HUES48 (cell line): ENCODE results near the gene PLA2G4C.
"Not testable (repeated sequence)": the region's sequence is repeated elsewhere in the genome, so short reads cannot be mapped to it uniquely, and the experiment has no call there.

Experiments
- H3K27ac ChIP-seq: one replicate; pipeline ENCODE4 v1.7.0; 2013; ENCODE audit warnings: low read depth, low read length, inconsistent platforms
- H3K27me3 ChIP-seq: 2 replicates; pipeline ENCODE4 v1.6.1; 2013; ENCODE audit warnings: mild to moderate bottlenecking, low read length; ENCODE audit not compliant: control insufficient read depth, insufficient read depth
- H3K36me3 ChIP-seq: 2 replicates; pipeline ENCODE4 v1.6.1; 2013; ENCODE audit warnings: low read length; ENCODE audit not compliant: control insufficient read depth, insufficient read depth
- H3K4me1 ChIP-seq: 2 replicates; pipeline ENCODE4 v1.6.1; 2013; ENCODE audit warnings: mild to moderate bottlenecking, low read length; ENCODE audit not compliant: control insufficient read depth, insufficient read depth
- H3K4me3 ChIP-seq: 2 replicates; pipeline ENCODE4 v1.5.1; 2013; ENCODE audit warnings: mild to moderate bottlenecking, low read depth, low read length
- H3K9ac ChIP-seq: 2 replicates; pipeline ENCODE4 v1.6.1; 2013; ENCODE audit warnings: mild to moderate bottlenecking, low read depth, low read length, moderate library complexity
- H3K9me3 ChIP-seq: 2 replicates; pipeline ENCODE4 v1.6.1; 2013; ENCODE audit warnings: low read length; ENCODE audit not compliant: control insufficient read depth, insufficient read depth

PLA2G4C gene

DNA sequence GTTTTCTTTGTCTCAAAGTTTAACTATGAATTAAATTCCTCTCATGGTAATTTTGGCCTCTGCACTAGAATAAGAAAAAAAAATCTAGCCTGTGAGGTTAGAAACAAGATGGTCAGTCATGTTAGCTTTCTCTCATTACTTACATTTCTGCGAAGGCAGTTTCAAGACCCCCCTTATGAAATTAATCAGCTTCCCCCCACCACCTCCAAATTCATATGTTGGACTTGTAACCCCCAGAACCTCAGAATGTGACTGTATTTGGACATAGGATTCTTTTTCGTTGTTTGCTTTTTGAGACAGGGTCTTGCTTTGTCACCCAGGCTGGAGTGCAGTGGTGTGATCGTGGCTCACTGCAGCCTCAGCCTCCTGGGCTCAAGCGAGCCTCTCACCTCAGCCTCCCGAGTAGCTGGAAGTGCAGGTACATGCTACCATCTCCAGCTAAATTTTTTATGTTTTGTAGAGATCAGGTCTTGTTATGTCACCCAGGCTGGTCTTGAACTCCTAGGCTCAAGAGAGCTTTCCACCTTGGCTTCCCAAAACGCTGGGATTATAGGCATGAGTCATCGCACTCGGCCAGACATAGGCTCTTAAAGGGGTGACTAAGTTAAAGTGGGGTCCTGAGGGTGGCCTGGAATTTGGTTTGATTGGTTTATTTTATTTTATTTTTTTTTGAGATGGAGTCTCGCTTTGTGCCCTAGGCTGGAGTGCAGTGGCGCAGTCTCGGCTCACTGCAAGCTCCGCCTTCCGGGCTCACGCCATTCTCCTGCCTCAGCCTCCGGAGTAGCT is 1.4 kb downstream of the PLA2G4C start:
- no peak overlapping the region for H3K4me3 ChIP-seq
- no peak overlapping the region for H3K27ac ChIP-seq
- H3K27me3 ChIP-seq, result no peaks in the 10 kb centered on the region
- H3K9ac ChIP-seq, result no peak overlapping the region
- H3K9me3 ChIP-seq, result no peaks in the 10 kb centered on the region
- peaks cover under 1% of the 10 kb centered on the region for H3K36me3 ChIP-seq
- H3K4me1 ChIP-seq, result no peaks in the 10 kb centered on the region

DNA sequence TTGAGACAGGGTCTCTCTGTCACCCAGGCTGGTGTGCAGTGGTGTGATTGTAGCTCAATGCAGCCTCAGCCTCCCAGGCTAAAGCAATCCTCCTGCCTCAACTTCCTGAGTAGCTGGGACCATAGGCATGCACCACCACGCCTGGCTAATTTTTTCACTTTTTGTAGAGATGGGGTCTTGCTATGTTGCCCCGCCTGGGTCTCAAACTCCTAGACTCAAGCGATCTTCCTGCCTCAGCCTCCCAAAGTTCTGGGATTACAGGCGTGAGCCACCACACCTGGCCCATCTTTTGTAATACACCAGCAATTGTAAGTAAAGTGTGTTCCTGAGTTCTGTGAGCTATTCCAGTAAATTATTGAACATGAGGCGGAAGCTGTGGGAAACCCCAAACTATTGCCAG is 6.7 kb downstream of the PLA2G4C start:
- Histone ChIP-seq H3K9ac (no peak overlapping the region), H3K9me3 (0 out of 2 replicates have a peak, but pooled peaks cover 9% of the 10 kb centered on the region), H3K4me1 (no peaks in the 10 kb centered on the region), H3K36me3 (no peaks in the 10 kb centered on the region), H3K27me3 (no peaks in the 10 kb centered on the region), H3K4me3 (no peak overlapping the region), H3K27ac (no peak overlapping the region)

DNA sequence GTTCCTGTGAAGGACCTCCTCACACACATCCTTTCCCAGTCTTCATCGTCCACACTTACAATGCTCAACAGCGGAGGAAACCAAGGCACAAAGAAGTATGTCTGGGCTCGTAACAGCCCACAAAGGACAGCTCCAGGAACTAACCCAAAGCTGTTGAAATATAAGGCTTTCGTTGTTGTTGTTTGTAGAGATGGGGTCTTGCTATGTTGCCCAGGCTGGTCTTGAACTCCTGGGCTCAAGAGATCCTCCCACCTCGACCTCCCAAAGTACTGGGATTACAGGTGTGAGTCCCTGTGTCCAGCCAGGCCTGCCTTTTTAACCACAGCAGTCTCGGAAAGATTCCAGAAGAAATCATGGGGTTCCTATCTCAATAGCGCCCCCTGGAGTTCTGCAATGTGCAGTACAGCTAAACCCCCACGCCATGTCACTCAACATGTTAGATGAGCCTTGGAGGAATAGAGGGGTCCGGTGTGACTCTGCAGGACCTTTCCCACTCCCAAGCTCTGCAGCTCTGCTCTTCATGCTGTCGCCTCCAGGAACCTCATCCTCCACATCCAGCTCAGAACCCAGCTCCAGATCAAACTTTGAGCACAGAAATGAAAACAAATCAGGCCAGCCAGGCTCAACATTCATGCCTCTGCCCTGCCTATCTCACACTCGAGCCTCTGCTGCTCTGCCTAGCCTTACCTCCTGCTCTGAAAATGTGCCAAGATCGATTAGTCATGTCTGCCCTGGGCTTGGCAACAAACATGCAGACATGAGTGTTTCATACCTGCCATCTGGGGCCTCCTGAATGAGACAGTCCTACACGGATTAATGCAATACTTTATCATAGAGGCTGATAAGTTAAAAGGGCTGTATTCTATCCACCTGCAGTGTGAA is 7.5 kb downstream of the PLA2G4C start:
- H3K27me3 ChIP-seq, result no peaks in the 10 kb centered on the region
- H3K9me3 ChIP-seq, result 0 out of 2 replicates have a peak, but pooled peaks cover 10% of the 10 kb centered on the region
- H3K9ac ChIP-seq, result no peak overlapping the region
- no peak overlapping the region for H3K27ac ChIP-seq
- H3K4me1 ChIP-seq, result no peaks in the 10 kb centered on the region
- no peaks in the 10 kb centered on the region for H3K36me3 ChIP-seq
- H3K4me3 ChIP-seq, result peak overlapping the region; percentile 10; the same call in 1 of the 2 replicates

- Histone ChIP-seq H3K9ac (no peak overlapping the region), H3K27ac (no peak overlapping the region), H3K4me1 (no peaks in the 10 kb centered on the region), H3K27me3 (no peaks in the 10 kb centered on the region), H3K36me3 (no peaks in the 10 kb centered on the region), H3K4me3 (no peak overlapping the region), H3K9me3 (peaks cover 31% of the 10 kb centered on the region; the same call in 1 of the 2 replicates)
Measured at GRCh38 chr19:48095612-48096175, 14.9 kb downstream of the PLA2G4C start.

- peaks cover 30% of the 10 kb centered on the region; the same call in 1 of the 2 replicates for H3K9me3 ChIP-seq
Measured at GRCh38 chr19:48094855-48095203, 15.8 kb downstream of the PLA2G4C start.

DNA sequence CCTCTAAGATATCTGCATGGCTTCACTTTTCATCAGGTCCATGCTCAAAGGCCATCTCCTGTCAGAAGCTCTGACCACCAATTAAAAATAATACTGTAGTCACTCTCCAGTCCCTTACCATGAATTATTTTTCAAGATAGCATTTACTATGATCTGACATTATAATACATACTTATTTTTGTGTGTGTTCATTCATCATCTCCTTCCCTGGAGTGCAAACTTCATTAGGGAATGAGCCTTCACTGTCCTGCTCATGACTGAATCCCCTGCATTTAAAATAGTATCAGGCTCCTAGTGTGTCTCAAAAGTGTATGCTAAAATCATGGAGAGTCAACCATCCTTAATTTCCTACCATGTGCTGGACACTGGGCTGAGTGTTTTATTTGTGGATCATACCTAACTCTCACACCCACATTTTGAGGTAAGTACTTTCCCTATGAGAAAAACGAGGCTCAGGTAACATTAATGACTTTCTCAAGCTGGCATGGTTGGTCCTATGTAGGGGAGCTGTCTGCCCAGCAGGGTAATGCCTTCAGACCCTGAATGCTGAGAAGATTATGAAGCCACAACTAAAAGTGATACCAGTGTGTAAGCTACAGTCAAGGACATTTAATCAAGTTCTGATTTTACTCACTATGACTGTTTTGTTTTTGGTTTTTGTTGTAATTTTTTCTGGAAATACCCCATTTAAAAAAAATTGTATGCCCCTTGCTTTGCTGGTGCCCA is 16.3 kb downstream of the PLA2G4C start:
- Histone ChIP-seq H3K4me1 (no peaks in the 10 kb centered on the region), H3K27me3 (no peaks in the 10 kb centered on the region), H3K9me3 (peaks cover 29% of the 10 kb centered on the region; the same call in 1 of the 2 replicates), H3K4me3 (no peak overlapping the region), H3K9ac (no peak overlapping the region), H3K36me3 (no peaks in the 10 kb centered on the region), H3K27ac (no peak overlapping the region)

More at GRCh38 chr19:48094855-48095203, 15.8 kb downstream of the PLA2G4C start:
- no peaks in the 10 kb centered on the region for H3K27me3 ChIP-seq
- H3K4me3 ChIP-seq, result no peak overlapping the region
- no peaks in the 10 kb centered on the region for H3K36me3 ChIP-seq
- no peaks in the 10 kb centered on the region for H3K4me1 ChIP-seq
- no peak overlapping the region for H3K27ac ChIP-seq
- no peak overlapping the region for H3K9ac ChIP-seq

GRCh38 chr19:48091111-48091718 is 19.4 kb downstream of the PLA2G4C start:
- H3K36me3 ChIP-seq, H3K4me3 ChIP-seq, H3K9ac ChIP-seq, H3K4me1 ChIP-seq, H3K27me3 ChIP-seq, H3K27ac ChIP-seq: not testable (repeated sequence)
- H3K9me3 ChIP-seq, result peaks cover 24% of the 10 kb centered on the region

DNA sequence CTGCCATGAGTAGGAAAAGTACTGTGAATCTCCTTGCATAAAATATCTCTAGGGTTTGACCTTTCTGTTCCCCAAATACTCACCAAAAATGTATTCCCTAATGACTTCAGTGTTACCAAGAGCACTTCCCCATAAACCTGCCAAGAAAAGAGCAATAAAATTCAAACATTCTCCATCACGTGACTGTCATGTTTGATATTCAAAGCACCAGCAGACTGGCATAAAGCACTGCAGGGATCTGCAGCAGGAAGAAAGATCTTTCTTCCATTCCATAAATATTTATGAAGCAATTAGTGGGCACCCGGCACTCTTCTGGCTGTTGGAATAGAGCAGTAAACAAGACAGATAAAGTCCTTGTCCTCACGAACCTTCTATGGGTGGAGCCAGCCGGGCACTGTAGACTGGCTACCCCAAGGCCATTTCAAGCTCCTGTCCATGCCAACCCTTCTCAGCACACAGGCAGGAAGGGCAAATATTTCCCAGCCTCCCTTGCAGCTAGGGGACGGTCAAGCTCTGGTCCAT is 20.3 kb downstream of the PLA2G4C start:
- no peaks in the 10 kb centered on the region for H3K4me1 ChIP-seq
- no peak overlapping the region for H3K9ac ChIP-seq
- peaks cover 22% of the 10 kb centered on the region for H3K9me3 ChIP-seq
- no peaks in the 10 kb centered on the region for H3K27me3 ChIP-seq
- H3K4me3 ChIP-seq, result no peak overlapping the region
- H3K27ac ChIP-seq, result no peak overlapping the region
- H3K36me3 ChIP-seq, result no peaks in the 10 kb centered on the region

DNA sequence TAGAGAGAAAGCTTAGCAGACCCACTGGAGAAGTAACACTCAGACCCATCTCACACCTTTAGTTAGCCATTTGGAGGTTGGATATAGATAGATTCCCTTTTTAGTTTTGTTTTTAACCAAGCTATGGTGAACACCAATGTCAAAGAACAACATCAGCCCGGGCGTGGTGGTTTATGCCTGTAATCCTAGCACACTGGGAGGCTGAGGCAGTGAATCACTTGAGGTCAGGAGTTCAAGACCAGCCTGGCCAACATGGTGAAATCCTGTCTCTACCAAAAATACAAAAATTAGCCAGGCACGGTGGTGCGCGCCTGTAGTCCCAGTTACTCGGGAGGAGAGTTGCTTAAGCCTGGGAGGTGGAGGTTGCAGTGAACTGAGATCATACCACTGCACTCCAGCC is 21.6 kb downstream of the PLA2G4C start:
- not testable (repeated sequence) for H3K9ac ChIP-seq, H3K4me3 ChIP-seq, H3K36me3 ChIP-seq, H3K27ac ChIP-seq, H3K27me3 ChIP-seq, H3K4me1 ChIP-seq
- peaks cover 23% of the 10 kb centered on the region for H3K9me3 ChIP-seq
